ELR (cell line): ENCODE results near the gene PLA2G4D.

Experiments used
- DNase-seq: peaks from one replicate; pipeline ENCODE4 v3.0.0-alpha.2; 2015; ENCODE audit warnings: low read depth

Gene PLA2G4D, protein sequence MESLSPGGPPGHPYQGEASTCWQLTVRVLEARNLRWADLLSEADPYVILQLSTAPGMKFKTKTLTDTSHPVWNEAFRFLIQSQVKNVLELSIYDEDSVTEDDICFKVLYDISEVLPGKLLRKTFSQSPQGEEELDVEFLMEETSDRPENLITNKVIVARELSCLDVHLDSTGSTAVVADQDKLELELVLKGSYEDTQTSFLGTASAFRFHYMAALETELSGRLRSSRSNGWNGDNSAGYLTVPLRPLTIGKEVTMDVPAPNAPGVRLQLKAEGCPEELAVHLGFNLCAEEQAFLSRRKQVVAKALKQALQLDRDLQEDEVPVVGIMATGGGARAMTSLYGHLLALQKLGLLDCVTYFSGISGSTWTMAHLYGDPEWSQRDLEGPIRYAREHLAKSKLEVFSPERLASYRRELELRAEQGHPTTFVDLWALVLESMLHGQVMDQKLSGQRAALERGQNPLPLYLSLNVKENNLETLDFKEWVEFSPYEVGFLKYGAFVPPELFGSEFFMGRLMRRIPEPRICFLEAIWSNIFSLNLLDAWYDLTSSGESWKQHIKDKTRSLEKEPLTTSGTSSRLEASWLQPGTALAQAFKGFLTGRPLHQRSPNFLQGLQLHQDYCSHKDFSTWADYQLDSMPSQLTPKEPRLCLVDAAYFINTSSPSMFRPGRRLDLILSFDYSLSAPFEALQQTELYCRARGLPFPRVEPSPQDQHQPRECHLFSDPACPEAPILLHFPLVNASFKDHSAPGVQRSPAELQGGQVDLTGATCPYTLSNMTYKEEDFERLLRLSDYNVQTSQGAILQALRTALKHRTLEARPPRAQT

DNA sequence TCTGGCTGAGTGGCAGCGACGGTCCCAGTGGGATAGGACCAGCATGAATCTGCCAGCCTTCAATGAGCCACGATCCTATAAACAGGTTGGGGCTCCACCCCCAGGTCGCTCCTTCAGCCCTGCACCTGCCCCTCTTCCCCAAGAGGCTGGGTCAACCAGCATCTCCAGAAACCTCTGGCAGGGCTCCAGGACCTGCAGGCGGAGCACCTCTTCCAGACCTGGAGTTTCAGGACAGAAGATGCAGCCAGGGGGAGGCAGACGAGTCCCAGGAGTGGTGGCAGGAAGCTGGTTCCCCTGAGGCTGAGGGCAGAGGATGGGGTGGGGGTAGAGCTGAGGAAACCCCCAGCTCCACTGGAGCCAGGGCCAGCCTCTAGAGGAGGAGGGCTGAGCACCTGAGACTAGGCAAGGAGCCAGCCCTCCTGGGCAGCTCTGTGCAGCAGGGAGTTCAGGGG, at the start of gene PLA2G4D:
PLA2G4D (minus strand) TSS at position 51 of the 452 bp plus-strand sequence. CDS start 103 bp downstream, outside the sequence.
- no peak for DNase-seq

DNA sequence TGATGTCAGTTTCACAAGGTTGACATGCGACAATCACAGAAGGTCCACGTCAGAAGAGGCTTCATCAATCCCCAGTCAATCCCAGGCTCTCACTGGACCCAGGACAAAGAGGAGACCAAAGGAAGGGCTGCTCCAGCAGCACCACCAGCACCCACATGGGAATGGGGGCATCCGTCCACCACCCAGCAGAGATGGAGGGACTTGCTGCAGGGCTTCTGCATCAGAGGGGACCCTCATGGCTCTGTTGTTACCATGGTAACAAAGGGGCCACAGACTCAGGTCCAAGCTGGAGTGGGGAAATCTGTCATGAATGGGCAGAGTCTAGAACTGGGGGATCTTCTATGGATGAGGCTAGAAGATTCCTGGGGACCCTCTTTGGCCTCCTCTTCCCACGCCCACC, 49.0 kb upstream of the PLA2G4D start:
- no peak for DNase-seq

DNA sequence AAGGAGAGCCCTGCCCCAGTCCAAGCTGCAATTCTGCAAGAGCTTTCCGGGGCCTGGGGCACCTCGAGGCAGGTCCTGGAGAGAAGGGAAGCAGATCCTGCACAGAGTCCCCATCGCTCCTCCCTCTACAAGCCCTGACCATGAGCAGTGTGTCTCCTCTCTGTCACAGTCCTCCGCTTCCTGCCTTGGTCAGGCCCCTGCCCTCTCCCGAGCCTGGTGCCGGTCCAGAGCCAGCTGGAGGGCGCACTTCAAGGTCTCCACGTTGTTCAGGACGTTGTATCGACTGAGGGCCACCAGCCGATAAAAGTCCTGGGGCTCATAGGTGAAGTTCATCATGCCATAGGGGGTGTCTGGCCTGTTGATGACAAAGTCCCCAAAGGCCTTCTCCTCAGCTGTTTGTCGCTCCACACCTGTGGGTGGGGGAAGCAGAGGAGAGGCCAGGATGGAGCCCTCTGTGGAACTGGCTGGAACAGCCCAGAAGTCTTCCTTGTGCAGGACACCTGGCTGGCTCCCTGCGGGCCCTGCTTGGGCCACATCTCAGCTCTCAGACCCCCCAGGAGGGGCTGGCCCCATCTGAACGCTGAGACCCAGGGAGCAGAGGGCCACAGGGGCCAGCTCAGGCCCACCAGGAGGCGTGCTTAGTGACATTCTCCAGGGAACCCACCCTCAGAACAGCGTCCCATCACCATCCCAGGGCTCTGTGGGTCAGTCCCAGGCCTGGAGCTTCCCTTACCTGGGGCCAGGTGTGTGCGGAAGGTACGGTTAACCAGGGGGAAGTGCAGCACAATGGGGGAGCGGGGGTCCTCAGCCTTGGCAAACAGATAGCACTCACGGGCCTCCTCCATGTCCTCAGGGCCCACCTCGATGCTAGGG, 47.7 kb upstream of the PLA2G4D start:
- DNase-seq = no peak

DNA sequence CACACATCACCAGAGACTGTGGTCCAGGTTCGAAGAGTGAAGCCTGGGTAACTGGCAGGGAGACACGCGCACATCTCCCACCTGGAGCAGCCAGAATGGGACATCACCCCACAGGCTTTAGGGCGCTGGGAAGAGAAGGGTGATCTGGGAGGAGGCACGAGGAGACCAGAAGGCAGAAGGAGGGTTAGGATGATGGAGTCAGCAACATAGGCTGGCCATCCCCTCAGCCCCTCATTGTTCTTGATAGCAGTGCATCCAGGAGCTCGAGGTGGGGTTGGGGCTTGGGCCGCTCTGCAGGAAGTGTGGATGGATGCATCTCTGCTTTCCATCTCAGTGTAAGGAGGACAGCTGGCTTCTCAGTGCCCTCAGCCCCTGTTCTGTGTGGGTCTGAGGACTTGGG, 46.9 kb upstream of the PLA2G4D start:
- no peak for DNase-seq

DNA sequence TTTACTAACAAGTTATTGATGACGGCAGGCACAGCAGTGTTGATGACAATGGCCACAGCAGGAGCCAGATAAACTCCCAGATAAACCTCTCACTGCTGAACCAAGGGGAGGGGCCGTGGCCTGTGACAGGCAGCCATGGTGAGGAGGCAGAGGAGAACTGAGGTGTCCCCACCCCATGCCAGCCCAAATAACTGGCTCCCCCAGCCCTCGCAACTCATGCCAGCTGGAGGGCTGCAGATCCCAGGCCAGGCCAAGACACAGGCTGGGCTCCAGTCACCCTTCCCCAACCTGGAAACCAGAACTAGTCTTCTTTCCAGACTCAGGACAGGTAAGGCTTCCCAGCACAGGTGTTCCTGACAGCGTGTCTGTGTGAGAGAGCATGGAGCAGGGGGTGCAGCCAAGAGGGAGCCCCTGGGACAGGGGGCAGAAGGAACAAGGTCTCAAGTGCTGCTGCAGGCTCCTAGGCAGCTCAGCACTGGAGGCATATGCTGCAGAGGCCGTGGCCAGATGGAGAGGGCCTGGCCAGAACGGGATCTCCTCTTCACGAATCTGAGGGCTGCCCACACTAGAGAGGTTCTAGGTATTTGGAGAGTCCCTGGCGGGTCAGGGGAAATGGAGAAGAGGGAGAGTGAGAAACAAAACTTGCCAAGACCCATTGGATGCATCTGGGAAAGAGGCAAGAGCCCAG, 46.2 kb upstream of the PLA2G4D start:
- no peak for DNase-seq

DNA sequence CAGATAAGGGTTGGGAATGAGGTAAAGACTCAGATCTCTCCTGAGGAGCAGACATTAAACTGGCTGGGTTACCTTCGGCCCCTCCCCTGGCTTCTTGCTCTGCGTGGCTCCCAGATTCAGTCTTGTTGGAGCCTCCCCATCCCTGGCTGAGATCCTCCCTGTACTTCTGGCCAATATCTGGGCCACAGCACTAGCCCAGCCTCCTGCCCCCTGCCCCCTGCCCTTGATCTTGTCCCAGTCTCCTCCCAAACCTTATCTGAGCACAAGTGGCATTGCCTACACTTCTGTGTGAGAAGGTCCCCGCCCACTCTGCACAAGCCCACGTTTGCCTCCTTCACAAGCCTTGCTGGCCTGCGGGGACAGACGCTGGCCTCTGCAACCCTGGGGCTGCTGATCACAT, 45.2 kb upstream of the PLA2G4D start:
- no peak for DNase-seq

DNA sequence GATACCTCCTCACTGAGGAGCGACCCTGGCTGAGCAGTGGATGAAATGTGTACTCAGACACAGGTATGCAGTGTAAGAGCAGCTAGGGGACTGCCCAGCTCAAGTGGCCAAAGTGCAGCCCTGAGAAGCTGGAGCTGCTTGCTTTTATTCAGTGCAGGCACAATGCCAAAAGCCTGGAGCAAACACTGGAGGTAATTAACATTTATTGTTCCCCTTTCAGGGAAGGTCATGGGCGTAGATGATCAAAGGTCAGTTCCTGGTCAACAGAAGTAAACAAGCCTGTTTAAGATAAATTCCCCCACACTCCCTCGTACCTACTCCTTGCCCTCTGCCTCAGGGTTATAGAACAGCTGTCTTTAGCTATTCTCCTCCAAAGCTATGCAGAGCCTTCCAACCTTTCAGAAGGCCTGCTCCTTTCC, 44.6 kb upstream of the PLA2G4D start:
- no peak for DNase-seq

DNA sequence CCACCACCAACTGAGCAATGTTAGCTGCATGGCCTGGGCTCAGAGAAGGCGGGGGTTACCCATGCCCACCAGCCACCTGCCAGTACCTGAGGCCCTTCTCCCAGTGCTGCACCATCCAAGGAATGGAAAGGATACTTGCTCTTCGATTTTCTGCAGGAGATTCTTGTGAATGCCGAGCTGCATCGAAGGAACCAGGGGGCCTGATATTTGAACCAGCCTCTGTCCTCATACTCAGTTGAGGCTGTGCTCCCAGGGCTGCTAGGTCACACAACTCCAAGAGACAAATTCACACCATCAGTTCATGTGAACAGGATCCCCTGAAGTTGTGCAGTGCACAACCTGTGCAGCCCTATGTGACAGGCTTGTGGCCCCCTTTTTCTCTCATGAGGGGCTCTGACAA, 44.0 kb upstream of the PLA2G4D start:
- DNase-seq = no peak

DNA sequence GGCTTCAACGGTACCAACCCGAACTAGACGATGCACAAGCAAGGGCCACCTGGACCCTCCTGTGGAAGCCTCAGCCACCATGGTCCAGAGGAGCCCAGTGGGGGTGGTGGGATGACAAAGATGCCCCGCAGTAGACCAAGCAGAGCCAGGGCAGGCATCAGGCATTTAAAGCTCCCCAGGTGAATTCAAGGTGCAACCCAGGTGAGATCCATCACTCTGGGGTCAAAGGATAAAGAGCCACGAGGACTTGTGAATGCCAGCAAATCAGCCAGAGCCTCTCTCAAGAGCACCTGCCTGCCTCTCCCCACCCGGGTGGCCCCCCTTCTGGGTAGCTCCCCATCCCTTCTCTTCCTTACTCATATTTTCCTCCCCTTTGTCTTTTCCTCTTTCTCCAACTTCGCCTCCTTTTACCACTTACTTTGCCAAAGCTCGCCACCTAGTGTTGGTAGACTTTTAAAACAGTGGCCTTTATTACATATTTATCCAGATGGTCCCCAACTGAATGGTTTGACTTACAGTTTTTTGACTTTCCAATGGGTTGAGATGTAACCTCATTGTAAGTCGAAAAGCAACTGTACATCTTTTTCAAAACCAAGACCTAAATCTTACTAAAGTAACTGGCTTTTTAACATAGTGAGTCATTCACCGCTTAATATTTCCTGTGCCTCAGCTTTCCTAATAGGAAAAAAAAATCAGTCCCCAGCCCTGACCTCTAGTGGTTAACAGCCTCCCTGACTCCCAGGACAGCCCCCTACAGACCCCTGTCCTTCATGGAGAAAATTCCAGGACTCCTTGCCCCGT, 43.3 kb upstream of the PLA2G4D start:
- DNase-seq = peak; percentile 70

DNA sequence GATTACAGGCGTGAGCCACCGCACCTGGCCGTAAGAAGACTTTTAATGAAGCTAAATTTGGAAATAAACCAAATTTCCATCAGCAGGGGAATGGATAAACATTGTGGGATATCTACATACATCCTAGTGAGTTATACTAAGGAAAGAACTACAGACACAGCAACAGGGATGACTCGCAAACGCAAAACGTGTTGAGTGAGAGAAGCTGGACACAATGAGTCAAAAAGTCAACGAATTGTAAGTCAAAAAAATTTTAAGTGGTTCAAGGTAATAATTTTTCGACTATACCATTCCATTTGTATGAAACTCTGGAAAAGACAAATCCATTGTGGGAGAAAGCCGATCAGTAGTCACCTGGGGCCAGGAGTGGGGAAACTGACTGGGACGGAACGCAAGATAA, 42.2 kb upstream of the PLA2G4D start:
- DNase-seq = no peak

DNA sequence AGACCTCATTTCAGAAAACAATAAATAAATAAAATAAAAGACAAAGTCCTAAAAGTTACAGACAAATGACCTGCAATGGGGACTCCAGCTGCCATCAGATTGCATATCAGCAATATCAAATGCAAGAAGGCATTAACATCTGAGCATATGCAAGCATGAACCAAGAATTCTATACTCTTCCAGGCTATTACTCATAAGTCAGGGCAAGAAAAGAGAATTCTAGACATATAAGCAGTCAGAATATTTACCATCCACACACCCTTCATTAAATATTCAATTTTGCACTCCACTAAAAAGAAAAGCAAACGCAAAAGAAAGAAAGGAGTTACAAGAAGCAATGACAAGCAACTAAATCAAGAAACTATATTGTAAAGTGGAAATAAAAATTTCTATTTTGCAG, 41.0 kb upstream of the PLA2G4D start:
- no peak for DNase-seq

DNA sequence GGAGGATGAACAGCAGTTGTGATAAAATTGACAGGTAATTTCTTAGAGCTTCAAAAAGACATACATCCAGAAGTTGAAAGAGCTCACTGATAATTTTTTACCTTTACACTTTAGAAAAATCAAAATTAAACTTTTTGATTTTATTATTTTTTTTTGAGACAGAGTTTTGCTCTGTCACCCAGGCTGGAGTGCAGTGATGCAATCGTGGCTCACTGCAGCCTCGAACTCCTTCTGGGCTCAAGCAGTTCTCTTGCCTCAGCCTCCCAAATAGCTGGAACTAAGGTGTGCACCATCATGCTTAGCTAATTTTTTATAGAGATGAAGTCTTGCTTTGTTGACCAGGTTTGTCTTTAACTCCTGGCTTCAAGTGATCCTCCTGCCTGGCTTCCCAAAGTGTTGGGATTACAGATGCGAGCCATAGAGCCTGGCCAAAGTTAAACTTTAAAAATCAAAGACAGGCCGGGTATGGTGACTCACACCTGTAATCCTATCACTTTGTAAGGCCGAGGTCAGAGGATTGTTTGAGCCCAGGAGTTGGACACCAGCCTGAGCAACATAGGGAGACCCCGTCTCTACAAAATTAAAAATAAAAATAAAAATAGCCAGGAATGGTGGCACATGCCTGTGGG, 40.4 kb upstream of the PLA2G4D start:
- no peak for DNase-seq

DNA sequence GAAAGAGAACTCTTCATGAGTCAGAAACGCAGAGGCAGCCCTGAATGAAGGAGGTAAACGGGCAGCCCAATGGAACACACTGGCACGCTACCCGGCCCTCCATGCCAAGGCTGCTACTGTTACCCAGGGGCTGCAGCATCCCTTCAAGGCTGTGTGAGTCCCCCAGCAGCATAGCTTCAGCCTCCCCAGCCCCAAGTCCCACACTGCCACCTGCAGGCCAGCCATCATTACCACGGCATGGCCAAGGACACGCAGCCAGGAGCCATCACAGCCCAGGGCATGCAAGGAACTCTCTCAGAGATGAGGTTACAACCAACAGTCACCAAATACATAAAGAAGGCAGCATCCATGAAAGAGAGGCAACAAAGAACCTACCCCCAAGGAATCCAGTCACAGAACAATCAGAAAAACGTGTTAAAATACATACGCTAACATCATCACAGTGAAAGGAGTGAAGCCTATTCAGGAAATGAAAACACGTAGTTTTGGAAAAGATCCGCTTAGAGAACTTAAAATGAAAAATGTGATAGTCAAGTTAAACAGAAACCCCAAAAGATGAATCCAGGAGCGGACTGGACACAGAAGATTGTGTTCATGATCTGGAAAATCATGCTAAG, 39.6 kb upstream of the PLA2G4D start:
- peak; percentile 61 for DNase-seq

DNA sequence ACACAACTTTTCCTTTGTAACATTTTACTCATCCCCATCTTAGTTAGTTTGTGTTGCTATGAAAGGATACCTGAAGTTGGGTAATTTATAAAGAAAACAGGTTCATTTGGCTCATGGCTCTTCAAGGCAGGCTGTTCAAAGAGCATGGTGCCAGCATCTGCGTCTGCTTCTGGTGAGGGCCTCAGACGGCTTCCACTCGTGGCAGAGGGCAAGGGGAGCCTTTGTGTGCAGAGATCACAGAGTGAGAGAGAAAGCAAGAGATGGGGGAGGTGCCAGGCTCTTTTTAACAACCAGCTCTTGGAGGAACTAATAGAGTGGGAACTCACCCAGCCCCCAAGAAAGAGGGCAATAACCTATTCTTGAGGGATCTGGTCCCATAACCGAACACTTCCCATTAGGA, 39.0 kb upstream of the PLA2G4D start:
- no peak for DNase-seq

DNA sequence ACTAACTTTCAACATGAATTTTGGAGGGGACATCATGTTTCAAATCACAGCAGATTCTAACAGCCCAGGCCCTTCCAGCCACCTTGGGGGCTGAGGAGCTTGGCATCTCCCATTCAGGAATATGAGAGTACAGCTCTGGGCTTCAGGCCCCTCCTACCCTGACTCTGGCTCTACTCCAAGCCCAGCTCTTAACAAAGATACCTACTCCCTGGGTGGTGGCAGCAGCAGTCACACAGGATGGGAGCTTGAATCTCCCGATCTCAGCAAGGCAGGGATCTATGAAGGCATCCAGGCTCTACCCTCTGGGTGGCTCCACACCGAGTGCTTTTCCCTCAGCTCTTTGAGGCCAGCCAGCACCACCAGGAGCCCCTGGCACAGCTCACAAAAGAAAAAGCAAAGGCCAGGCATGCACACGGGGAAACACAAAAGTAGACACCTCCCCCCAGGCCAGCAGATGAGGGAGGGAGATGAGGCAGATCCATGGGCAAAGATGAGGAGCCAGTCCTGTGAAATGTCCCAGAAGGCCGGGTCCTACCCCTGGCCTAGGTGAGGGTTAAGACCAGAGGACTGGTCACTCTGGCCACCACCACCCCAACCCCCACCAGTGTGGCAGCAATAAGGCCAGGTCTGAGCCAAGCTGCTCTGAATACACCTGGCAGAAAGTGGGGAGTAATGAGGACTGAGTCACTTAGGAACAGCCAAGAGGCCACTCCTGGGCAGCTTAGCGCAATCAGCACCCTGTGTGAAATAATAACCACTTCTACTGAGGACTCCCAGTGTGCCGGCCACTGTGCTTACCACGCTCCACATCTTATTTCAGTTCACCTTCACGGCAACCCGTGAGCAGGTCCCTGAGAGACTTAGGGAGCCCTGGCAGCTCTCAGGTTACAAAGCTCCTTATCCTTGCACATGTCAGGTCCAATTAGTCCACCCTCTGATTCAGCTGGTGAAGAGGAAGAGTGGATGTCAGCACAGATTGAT, 37.8 kb upstream of the PLA2G4D start:
- DNase-seq = no peak

DNA sequence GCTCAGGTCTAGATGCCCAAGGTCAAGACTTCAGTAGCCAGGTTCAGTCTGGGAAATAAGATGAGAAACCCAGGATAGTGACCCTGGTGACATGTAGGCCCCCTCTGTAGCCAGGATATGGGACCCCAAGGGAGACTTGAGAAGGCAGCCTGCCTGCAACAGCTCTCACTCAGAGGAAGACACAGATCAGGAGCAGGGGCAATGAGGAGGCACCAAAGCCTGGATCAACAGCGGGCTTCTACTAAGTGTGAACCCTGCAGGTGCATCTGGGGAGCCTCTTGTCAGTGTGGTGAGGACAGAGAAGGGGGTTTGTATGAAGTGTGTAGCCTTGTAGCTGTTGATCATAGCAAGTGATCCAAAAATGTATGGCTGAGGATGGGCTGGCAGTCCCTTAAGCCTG, 36.6 kb upstream of the PLA2G4D start:
- no peak for DNase-seq

DNA sequence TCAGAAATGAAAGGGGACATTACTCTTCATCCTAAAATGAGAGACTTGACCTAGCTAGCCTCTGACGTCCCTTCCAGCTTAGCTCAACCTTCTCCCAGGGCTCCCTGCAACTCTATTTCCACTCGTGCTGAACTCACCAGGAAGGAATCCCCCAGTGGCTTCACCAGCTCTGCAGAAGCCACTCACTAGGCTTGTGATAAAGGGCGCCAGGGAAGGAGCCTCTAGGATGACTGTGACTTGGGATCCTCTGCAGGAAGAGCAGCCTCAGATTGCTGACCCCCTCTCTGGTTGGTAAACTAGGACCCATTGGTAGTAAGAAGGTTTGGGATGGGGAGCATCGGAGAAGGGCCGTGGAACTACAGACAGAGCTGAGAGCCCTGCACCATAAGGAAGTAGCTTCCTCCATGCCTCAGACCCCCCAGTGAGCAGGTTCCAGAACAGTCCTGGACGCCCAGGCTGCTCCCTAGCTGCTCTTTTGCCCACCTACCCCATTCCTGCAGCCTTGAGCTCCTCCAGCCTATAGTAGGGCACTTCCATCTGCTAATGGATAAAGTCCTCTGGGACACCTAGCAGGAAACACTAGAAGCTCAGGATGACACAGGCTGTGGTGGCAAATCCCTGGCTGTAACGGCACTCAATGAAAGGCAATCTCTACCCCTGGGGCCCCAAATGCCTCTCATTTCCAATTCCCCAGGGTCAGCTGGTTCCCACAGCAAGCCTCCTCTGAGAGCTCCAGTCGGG, 36.1 kb upstream of the PLA2G4D start:
- no peak for DNase-seq

DNA sequence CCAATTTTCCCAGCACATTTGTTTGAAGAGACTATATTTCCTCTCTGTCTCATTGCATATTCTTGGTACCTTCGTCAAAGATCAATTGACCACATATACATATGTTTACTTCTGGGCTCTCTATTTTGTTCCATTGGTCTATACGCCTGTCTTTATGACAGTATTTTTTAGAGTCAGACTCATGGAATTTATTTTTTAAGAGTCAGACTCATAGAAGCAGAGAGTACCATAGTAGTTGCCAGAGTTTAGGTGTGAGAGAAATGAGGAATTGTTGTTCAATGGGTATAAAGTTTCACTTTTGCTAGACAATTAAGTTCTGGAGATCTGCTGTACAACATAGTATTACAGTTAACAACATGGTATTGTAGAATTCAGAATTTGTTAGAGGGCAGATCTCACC, 35.0 kb upstream of the PLA2G4D start:
- no peak for DNase-seq
